Panc1 (cell line): ENCODE measurements around the gene RIOK3. TPM values are rescaled to one million over a fixed set of nuclear protein-coding genes. Genes with fewer than 3 reads are reported as not detected.

ENCODE experiments used
- ATAC-seq: fragments of 200-7000 bp; cut with Tn5 transposase; 2 replicates; pipeline ENCODE4 v1.9.1; 2020; ENCODE audit warnings: mild to moderate bottlenecking, moderate library complexity
- BruUV-seq: library from RNA; stranded (reverse); fragments of 400-500 nt; replicated peaks from 2 replicates; lab custom pipeline; 2021; lab: Mats Ljungman, UMichigan
- CTCF ChIA-PET: fragments of 300-600 bp; sonication (Branson Sonifier 250); formaldehyde crosslinking; loops from one replicate; lab custom pipeline; 2022; ENCODE audit warnings: antibody characterized with exemption; lab: Charles Lee
- POLR2A ChIA-PET: fragments of 300-600 bp; sonication (Branson Sonifier 250); formaldehyde crosslinking; loops from one replicate; lab custom pipeline; 2022; ENCODE audit warnings: antibody characterized with exemption; lab: Charles Lee
- DNase-seq: peaks from one replicate; pipeline ENCODE4 v3.0.0-alpha.2; 2010; ENCODE audit warnings: low read depth, low spot score
- H3K27ac ChIP-seq: 2 replicates; pipeline ENCODE4 v1.5.1; 2011; ENCODE audit warnings: mild to moderate bottlenecking, low read length, inconsistent platforms
- H3K27me3 ChIP-seq: fragments of 200-500 bp; sonication (Bioruptor generic); 2 replicates; pipeline ENCODE4 v1.6.0; 2014; ENCODE audit warnings: low read length, inconsistent platforms; ENCODE audit not compliant: control insufficient read depth, insufficient read depth
- H3K36me3 ChIP-seq: fragments of 200-500 bp; sonication (Bioruptor generic); 2 replicates; pipeline ENCODE4 v1.5.1; 2014; ENCODE audit warnings: inconsistent platforms, mild to moderate bottlenecking, low read length, moderate library complexity; ENCODE audit not compliant: control insufficient read depth, insufficient read depth
- H3K4me1 ChIP-seq: 2 replicates; pipeline ENCODE4 v1.5.1; 2011; ENCODE audit warnings: inconsistent platforms, mild to moderate bottlenecking, low read length, moderate library complexity; ENCODE audit not compliant: control insufficient read depth, insufficient read depth
- H3K4me3 ChIP-seq, 2 experiments: 2 replicates each; pipeline ENCODE4 v1.5.1; 2011 to 2012; ENCODE audit warnings: low read depth in 2 of 2, low read length in 2 of 2, mild to moderate bottlenecking in 2 of 2, inconsistent platforms in 1 of 2, moderate library complexity in 1 of 2
- H3K9me3 ChIP-seq: fragments of 200-500 bp; sonication (Bioruptor generic); 2 replicates; pipeline ENCODE4 v1.5.1; 2014; ENCODE audit warnings: low read depth, mild to moderate bottlenecking, inconsistent platforms, low read length, moderate library complexity; ENCODE audit not compliant: control insufficient read depth, insufficient read depth
- POLR2AphosphoS5 ChIP-seq: IDR thresholded peaks from 2 replicates; pipeline ENCODE4 v1.6.1; 2012; ENCODE audit warnings: mild to moderate bottlenecking, low read depth, low read length, moderate library complexity
- TCF7L2 ChIP-seq: IDR thresholded peaks from 2 replicates; pipeline ENCODE4 v1.6.1; 2011; ENCODE audit warnings: mild to moderate bottlenecking, low read depth, low read length, inconsistent platforms
- in situ Hi-C: cut with HindIII; loops from 2 replicates; pipeline ENCODE4 v1.10.0; 2016; ENCODE audit warnings: low sequenced_read_pairs, low pct_unique_long_range_greater_than_20kb
- intact Hi-C: fragments of 100-400 bp; cut with micrococcal nuclease; formaldehyde crosslinking; loops from one replicate; pipeline ENCODE4 v1.10.0; 2022; ENCODE audit not compliant: unreplicated experiment
- total RNA-seq: library from RNA; stranded (reverse); gene quantifications from one replicate; pipeline ENCODE4 v1.2.1, GENCODE V29; 2021; ENCODE audit not compliant: unreplicated experiment
- TF ChIP-seq, protein P1 (sequence below): fragments of 450-650 bp; IDR thresholded peaks from 2 replicates; pipeline ENCODE4 v1.5.1; 2017; ENCODE audit warnings: mild to moderate bottlenecking
- TF ChIP-seq, protein P2 (sequence below), 2 experiments: IDR thresholded peaks; 2 replicates each; pipeline ENCODE4 v1.6.1; 2011 to 2012; ENCODE audit warnings: low read depth in 2 of 2, control low read depth in 1 of 2, low read length in 1 of 2, mild to moderate bottlenecking in 1 of 2, moderate library complexity in 1 of 2; ENCODE audit not compliant: insufficient read depth in 1 of 2

Gene RIOK3
- total RNA-seq, 1 experiment from 2014 or later: 74.7 TPM

DNA sequence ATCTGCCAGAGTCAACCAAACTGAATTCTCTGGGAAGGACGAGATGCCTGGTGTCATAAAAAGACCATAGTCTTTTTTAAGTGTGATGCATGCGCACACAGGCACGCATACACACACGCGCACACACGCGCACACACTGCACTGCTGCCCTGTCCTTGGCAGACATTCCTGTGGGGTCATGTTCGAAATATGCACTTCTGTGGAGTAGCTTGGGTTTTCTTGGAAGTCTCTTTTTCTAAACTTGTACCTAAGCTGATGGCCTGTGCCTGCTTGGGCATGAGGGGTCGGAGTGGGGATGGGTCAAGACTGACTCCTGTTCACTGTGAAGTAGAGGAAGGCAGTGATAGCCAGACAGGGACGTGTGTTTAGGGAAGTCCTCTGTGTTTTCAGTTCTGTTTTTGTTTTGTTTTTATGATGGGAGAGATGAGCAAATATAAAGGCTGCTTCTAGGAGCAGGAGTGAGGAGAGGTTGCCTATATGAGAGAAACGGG, 46.2 kb downstream of the RIOK3 start:
- POLR2A ChIA-PET: no interaction called here
- Histone ChIP-seq H3K4me3 (no peak overlapping the region), H3K4me1 (peaks cover 6% of the 10 kb centered on the region; the same call in 1 of the 2 replicates), H3K36me3 (no peaks in the 10 kb centered on the region; the same call in 1 of the 2 replicates), H3K27me3 (no peaks in the 10 kb centered on the region), H3K9me3 (no peaks in the 10 kb centered on the region), H3K27ac (no peak overlapping the region)
- CTCF ChIA-PET: interaction anchor here (1.2 kb wide), 1 partner anchor 32 kb away, joined by 3 read pairs; no protein-coding TSS in a partner anchor
- in situ Hi-C loops (no loop called here), intact Hi-C loops (no loop called here)
- TF ChIP-seq, protein P1, sequence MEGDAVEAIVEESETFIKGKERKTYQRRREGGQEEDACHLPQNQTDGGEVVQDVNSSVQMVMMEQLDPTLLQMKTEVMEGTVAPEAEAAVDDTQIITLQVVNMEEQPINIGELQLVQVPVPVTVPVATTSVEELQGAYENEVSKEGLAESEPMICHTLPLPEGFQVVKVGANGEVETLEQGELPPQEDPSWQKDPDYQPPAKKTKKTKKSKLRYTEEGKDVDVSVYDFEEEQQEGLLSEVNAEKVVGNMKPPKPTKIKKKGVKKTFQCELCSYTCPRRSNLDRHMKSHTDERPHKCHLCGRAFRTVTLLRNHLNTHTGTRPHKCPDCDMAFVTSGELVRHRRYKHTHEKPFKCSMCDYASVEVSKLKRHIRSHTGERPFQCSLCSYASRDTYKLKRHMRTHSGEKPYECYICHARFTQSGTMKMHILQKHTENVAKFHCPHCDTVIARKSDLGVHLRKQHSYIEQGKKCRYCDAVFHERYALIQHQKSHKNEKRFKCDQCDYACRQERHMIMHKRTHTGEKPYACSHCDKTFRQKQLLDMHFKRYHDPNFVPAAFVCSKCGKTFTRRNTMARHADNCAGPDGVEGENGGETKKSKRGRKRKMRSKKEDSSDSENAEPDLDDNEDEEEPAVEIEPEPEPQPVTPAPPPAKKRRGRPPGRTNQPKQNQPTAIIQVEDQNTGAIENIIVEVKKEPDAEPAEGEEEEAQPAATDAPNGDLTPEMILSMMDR: no peak
- TF ChIP-seq POLR2AphosphoS5: no peak
- TF ChIP-seq, protein P2, sequence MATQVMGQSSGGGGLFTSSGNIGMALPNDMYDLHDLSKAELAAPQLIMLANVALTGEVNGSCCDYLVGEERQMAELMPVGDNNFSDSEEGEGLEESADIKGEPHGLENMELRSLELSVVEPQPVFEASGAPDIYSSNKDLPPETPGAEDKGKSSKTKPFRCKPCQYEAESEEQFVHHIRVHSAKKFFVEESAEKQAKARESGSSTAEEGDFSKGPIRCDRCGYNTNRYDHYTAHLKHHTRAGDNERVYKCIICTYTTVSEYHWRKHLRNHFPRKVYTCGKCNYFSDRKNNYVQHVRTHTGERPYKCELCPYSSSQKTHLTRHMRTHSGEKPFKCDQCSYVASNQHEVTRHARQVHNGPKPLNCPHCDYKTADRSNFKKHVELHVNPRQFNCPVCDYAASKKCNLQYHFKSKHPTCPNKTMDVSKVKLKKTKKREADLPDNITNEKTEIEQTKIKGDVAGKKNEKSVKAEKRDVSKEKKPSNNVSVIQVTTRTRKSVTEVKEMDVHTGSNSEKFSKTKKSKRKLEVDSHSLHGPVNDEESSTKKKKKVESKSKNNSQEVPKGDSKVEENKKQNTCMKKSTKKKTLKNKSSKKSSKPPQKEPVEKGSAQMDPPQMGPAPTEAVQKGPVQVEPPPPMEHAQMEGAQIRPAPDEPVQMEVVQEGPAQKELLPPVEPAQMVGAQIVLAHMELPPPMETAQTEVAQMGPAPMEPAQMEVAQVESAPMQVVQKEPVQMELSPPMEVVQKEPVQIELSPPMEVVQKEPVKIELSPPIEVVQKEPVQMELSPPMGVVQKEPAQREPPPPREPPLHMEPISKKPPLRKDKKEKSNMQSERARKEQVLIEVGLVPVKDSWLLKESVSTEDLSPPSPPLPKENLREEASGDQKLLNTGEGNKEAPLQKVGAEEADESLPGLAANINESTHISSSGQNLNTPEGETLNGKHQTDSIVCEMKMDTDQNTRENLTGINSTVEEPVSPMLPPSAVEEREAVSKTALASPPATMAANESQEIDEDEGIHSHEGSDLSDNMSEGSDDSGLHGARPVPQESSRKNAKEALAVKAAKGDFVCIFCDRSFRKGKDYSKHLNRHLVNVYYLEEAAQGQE (IDR thresholded peaks at IDR 0.05; ENCODE audit: insufficient read depth in 1 of 2, low read depth in 2 of 2, low read length in 1 of 2): no peak
- TF ChIP-seq TCF7L2: no peak
- no TSS peak for BruUV-seq
- ATAC-seq: no peak
- DNase-seq: no peak

DNA sequence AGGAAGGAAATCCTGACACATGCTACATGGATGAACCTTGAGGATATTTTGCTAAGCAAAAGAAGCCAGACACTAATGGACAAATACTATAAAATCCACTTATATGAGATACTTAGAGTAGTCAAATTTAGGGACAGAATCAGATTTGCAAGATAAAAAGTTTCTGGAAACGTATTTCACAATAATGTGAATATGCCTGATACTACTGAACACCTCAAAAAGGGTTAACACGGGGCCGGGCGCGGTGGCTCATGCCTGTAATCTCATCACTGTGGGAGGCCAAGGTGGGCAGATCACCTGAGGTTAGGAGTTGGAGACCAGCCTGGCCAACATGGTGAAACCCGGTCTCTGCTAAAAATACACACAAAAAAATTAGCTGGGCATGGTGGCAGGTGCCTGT, 48.5 kb downstream of the RIOK3 start:
- CTCF ChIA-PET: no interaction called here
- no TSS peak for BruUV-seq
- POLR2A ChIA-PET: no interaction called here

More for the DNA sequence above, 48.5 kb downstream of the RIOK3 start:
- no peak for ATAC-seq
- no peak for DNase-seq
- in situ Hi-C loops: no loop called here
- TF ChIP-seq POLR2AphosphoS5 (no peak), TCF7L2 (no peak)
- TF ChIP-seq, protein P2 (IDR thresholded peaks at IDR 0.05; ENCODE audit: insufficient read depth in 1 of 2, low read depth in 2 of 2, low read length in 1 of 2): no peak
- Histone ChIP-seq H3K27me3 (no peaks in the 10 kb centered on the region), H3K4me3 (no peak overlapping the region), H3K36me3 (no peaks in the 10 kb centered on the region; the same call in 1 of the 2 replicates), H3K27ac (no peak overlapping the region), H3K4me1 (peaks cover 15% of the 10 kb centered on the region), H3K9me3 (no peaks in the 10 kb centered on the region)
- intact Hi-C loops: loop anchor here (5.0 to 10.0 kb wide), 2 partner anchors 83 to 369 kb away; partner anchors contain the start of gene NPC1
